HG03521 (cell line): ENCODE measurements around the gene MKRN2.
"Not testable (repeated sequence)": the region's sequence is repeated elsewhere in the genome, so short reads cannot be mapped to it uniquely, and the experiment has no call there.

Experiments used
- ATAC-seq: cut with Tn5 transposase; IDR thresholded peaks from one replicate; pipeline ENCODE4 v1.9.1; 2021; ENCODE audit warnings: mild to moderate bottlenecking, moderate library complexity; ENCODE audit not compliant: unreplicated experiment

Gene MKRN2

DNA sequence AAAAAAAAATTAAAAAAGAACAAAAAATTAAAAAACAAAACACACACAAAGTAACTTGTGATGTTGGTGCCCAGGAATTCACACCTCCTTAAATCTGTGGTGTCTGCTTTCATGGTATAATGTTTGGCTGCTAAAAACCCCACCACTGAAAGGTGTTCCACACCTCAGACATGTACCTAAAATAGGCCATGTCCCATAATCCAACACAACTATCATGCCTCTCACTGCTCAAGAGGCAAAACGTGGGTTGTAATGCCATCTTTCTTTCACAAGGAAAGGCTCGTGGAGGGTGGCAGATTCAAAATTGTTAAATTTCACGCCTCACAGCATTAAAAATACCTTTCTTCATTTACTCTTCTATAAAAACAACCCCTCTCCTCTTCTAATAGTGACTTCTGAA is 29.5 kb downstream of the MKRN2 start:
- ATAC-seq = no peak

DNA sequence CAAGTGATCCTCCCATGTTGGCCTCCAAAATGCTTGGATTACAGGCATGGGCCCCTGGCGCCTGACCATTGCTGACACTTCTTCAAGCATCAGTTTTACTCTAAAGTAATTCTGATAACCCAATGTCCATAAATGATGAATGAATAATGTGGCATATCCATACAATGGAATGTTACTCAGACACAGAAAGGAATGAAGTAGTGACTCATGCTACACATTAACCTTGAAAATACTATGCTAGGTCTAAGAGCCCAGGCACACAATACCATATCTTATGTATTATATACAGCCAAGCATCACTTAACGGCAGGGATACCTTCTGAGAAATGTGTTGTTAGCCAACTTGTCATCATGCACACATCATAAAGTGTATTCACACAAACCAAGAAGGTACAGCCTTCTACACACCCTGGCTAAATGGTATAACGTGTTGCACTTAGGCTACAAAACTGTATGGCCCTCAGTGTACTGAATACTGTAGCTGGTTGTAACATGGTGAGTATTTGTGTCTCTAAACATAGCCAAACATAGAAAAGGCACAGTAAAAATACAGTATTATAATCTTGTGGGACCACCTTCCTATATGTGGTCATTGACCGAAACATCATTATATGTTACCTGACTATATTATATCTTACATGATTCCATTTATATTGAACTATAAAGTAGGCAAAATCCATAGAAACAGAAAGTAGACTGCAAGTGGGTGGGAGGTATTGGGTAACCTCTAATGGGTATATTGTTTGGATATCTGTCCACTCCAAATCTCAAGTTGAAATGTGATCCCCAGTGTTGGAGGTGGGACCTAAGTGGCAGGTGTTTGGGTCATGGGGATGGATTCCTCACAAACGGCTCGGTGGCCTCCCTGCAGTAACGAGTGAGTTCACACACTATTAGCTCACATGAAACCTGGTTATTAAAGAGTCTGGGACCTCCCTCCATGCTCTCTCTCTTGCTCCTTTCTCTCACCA is 31.4 kb downstream of the MKRN2 start:
- no peak for ATAC-seq

DNA sequence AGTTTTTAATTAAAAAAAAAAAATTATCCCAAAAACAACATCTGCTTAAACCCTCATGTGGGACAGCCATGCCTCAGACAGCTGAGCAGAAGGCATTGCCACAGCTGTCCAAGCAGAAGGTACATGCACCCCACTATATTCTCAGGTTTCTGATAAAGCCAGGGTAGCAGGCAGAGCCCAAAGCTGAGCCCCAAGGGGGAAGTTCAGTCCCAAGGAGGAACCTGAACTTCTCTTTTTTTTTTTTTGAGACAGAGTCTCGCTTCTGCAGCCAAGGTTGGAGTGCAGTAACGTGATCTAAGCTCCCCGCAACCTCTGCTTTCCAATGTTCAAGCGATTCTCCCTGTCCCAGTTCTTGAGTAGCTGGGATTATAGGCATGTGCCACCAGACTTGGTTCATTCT is 33.2 kb downstream of the MKRN2 start:
- no peak for ATAC-seq

DNA sequence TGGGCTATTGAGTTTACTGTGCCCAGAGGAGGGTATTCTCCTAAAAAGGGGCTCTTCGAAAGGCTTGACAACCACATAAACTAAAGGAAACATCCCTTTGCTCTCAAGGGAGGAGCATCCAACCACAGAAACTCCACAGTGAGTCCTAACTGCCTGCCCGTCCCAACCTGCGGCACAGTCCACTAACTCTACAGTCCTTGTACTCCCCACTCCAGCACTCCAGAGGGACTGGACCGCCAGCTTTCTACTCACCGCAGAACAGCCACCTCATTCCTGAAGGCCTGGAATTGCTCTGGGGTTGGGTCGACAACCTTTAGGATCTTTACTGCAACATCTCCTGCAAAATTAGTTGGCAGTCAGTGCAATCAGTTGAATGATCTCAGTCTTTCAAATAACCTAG is 34.6 kb downstream of the MKRN2 start:
- ATAC-seq = no peak

DNA sequence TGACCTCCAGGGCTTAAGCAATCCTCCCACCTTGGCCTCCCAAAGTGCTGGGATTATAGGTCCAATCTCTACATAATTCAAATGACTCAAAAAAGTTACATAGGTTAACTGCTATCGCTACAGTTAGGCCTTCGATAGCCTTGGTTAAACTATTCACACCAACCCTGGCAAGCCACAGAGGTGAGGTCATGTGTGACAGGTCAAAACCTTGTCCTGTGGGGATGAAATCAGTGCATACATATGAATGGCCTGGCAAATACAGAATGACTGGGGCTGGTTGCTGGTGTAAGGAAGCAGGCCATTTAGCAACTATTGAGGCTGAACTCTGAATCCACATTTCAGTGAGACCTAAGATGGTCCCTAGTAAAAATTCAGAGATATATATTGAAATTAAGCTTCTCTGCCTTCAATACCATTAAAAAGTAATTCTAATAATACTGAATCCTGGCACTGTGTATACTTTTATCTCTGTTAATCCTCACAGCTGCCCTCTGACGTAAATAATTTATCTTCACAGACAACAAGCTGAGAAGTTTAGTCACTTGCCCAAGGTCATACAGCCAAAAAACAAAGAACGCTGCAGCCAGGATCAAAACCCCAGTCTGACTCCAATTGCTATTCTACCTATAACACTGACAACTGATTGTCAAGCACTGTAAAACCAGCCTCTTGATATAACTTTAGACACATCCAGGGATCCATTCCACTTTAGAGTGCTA is 35.3 kb downstream of the MKRN2 start:
- ATAC-seq = no peak

DNA sequence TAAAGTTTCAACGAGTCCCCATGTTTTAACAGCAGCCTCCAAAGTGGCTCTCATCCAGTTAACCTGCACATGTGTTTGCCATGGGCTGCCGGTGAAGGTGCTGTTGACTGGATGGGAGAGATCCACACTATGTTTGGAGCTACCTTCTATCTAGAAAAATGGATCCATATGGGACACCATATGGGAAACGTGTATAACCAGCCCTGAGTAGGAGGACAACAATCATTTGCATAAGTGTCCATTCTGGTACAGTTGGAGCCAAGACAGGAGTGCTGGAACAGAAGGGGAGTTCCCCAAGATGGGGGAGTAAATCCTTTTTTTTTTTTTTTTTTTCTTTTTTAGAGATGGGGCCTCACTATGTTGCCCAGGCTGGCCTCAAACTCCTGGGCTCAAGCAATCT is 36.6 kb downstream of the MKRN2 start:
- ATAC-seq = no peak

DNA sequence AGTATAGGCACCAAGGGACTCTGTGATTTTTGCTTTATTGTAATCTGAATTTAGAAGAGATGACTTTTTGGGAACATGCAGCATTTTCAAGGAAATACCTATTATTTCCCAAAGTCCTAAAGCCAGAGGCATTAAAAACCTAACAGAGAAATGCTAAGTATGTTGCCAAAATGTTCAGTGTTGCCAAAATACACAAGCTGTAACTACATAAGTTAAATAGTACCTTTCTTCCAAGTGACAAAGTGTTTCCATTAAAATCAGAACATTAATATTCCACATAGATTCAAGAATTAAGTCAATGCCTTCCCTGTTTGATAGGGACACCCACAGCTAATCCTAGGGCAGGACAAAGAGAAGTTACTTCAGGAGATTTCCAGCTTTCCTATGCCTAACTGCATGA is 42.0 kb downstream of the MKRN2 start:
- ATAC-seq = no peak

DNA sequence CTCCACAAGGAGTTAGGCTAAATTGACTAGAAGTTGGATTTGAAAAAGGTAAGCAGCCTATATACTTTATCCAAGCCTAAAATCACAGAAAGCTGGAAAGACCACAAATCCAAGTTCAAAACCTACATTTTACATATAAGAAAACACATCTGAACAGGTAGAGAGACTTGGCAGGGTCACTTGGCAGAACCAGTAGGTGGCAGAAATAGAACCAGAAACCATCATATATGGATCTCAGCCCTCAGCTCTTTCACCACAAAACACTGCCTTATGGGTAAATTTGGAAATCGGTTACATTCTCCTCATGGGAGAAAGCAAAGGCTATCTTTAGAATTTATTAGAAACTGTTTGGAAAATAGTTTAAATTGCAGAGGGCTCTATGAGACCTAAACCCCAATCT is 44.2 kb downstream of the MKRN2 start:
- ATAC-seq = no peak

DNA sequence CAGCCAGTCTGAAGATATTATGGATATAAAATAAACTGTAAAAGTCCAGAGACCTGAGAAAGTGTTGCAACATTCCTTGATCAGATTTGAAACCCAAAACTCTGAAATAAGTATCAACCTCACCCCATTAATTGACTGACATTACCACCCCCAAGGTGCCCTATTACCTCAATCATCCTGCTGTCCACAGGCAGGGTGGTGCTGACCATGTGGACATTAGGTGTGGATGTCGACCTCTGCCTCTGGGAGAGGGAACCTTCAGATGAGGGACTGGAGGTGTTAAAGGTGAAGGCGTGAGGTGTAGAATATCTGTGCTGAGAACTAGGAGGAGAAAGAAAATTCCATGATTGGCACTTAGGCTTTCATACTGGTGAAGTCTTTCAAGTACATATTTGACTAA is 47.1 kb downstream of the MKRN2 start:
- ATAC-seq = no peak

DNA sequence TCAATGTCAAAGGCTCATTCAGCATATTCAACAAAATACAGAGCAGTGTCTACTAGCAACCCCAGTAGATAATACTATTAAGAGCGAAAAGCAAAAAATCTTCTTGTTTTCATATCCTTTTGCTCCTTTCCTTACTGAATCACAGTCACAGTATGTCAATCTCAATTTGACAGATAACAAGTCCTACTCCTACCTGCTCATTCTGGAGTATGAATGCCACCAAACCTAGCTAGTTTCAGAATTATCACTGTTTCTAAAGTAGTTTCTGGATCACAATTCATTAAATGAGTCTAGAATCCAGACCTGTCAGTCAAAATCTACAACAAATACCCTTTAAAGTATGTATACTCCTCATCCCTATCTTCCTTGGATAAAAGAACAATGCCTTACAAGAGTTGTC is 51.5 kb downstream of the MKRN2 start:
- no peak for ATAC-seq

DNA sequence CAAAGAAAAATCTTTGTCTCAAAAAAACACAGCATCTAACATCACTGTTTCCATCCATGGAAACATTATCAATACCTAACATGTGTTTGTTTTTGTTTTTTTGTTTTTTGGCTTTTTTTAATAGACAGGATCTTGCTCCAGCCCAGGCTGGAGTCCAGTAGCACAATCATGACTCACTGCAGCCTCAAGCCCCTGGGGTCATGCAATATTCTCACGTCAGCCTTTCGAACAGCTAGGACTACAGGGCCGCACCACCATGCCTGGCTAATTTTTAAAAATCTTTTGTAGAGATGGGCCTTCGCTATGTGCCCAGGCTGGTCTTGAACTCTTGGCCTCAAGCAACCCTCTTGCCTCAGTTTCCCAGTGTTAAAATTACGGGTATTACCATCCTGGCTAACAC is 54.2 kb downstream of the MKRN2 start:
- ATAC-seq = no peak

DNA sequence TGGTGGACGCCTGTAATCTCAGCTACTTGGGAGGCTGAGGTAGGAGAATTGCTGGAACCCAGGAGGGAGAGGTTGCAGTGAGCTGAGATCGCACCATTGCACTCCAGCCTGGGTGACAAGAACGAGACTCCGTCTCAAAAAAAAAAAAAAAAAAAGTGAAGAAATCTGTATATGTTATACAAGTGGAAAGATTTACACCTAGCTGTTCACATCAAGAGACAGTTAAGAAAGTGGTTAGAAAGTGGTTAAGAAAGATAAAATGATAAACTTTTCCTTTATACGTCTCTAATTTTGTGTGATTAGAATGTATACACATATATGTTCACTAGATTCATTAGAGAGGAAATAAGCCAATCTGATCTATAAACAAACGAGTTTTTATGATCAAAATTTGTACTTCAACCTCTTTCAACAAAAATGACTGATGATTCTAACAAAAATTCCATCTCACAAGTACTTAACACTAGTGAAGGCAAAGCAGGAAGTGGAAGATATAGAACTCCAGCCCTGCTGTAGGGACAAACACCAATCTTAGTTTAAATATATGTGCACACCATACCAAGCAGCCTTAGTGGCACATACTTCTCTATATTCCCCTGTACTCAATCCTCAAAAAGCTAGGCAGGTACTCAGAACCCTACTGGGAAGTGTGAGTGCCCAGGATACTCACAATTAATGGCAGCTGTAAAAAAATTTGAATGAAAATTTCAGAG is 55.8 kb downstream of the MKRN2 start:
- ATAC-seq = no peak

DNA sequence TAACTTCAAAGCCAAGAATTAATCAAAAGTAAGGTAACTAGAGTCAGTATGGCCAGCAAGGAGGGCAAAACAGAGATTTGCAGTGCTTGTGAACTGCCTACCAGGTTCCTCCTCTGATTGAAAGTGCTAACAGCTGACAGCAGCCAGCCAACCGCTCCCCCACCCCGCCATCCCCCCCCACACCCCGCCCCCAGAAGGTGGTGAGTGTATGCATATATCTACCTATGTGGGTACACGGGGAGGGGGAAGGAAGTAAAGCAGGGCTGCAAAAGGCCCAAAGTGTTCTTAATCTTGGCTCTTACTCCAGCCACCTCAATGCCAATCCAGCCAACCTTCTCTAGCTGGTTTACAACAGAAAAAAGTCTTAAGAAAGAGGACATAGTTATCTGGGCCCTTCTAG is 56.4 kb downstream of the MKRN2 start:
- no peak for ATAC-seq

DNA sequence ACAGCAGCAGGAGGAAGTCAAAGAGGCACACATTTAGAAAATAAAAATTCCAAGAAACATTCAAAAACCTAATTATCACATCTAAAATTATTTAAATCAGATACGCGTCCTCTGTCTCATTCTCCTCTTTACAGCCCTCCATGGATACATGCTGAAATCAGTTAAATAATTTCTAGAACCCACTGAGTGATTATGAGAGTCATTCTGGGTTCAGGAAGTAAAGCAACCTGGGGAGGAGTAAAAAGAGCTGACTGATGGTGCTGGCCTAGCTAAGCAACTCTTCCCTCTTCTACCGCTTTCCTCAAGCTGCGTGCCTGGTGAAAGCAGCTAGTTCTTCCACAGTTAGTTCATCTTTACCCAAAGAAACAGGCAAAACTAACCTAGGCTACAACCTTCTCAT is 58.4 kb downstream of the MKRN2 start:
- no peak for ATAC-seq

DNA sequence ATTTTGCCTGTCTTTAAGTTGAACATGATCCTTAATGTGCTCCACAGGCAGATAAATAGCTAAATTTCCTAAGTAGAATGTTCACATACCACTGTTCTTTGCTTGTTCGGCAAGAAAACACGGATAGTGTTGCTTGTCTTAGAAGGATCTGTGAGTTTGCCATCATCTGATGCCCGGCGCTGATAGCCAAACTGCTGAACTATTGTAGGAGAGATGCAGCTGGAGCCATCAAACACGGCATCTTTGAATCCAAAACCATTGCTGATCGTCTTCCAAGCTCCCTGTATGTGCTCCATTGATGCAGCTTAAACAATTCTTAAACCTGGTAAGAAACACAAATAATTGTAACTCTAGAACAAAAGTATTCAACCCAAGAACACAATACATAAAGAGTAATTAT is 61.5 kb downstream of the MKRN2 start:
- no peak for ATAC-seq

DNA sequence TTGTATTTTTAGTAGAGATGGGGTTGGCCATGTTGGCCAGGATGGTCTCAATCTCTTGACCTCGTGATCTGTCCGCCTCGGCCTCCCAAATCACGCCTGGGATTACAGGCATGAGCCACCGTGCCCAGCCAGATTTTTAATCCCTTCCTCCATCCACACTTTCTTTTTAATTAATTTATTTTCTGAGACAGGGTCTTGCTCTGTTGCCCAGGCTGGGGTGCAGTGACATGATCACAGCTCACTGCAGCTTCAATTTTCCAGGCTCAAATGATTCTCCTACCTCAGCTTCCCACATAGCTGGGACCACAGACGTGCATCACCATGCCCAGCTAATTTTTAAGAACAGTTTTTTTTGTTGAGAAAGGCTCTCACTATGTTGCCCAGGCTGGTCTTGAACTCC is 63.4 kb downstream of the MKRN2 start:
- no peak for ATAC-seq

DNA sequence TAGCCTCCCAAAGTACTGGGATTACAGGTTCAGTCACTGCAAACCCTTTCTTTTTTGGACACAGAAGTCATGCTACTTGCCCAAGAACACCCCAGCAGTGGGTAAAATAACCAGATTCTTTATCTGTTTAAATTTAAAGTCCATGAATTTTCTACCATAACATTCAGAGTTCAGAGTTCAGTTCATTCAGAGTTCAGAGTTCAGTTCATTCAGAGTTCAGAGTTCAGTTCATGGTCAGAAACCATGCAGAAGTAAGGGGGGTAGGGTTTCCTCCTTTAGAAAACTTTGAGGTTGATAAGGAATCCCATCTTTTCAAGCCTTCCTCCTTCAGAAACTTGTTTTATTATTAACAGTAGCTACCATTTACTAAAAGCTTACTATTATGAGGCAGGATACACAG is 63.8 kb downstream of the MKRN2 start:
- ATAC-seq = no peak

DNA sequence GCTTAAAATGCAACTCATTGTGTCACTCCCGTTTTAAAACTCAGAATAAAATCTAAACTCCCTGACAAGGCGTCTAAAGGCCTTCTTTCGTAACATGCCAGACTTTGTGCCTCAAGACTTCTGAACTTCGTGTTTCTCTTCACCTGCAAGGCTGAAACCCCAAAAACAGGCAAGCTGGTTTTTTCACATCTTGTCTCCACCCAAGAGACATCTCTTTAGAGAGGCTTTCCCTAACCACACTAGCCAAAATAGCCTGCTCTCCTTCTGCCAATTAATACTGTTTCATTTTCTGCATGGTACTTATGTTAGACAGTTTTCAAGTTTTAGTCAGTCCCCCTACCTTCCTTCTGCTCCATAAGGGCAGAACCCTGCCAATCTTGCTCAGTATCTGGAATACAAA is 65.4 kb downstream of the MKRN2 start:
- ATAC-seq = no peak

DNA sequence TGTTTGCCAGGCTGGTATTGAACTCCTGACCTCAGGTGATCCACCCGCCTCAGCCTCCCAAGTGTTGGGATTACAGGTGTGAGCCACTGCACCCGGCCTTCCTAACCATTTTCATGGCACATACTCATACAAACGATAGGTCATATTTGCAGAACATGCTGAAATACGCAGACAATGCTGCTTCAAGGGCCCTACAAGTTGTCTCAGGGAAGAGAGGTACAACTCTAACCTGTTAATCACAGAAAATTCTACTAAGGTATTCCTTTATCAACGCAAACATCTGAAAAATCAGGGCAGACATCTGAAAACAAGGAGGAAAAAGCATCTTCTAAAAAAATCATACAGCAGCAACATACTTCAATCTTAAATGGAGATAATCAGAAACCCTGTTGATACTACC is 67.2 kb downstream of the MKRN2 start:
- ATAC-seq = no peak

DNA sequence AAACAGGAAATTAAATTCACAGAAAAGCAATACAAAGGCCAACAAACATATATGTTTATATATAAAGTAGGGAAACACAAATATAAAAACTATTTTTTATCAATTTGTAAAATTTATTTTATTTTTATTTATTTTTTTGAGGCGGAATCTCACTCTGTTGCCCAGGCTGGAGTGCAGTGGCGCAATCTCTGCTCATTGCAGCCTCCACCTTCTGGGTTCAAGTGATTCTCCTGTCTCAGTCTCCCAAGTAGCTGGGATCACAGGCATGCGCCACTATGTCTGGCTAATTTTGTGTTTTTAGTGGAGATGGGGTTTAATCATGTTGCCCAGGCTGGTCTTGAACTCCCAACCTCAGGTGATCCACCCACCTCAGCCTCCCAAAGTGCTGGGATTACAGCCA is 68.1 kb downstream of the MKRN2 start:
- not testable (repeated sequence) for ATAC-seq

DNA sequence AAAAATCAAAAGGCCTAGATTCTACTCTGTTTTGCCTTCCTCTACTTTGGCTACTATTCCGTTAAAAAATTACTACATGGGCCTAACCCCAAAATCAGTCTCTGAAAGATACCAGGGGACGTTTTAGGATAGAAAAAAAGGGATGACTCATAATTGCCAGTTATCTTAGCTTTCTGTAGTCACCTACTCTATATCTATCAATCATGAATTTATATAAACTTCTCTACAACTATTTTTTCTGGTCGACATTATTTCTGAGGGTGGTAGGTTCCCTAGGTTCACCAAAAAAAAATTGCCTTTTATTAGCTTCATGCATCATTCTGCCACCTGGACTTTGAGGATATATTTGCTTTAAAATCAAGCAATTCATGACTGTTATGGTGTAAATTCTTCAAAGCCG is 70.5 kb downstream of the MKRN2 start:
- ATAC-seq = no peak

DNA sequence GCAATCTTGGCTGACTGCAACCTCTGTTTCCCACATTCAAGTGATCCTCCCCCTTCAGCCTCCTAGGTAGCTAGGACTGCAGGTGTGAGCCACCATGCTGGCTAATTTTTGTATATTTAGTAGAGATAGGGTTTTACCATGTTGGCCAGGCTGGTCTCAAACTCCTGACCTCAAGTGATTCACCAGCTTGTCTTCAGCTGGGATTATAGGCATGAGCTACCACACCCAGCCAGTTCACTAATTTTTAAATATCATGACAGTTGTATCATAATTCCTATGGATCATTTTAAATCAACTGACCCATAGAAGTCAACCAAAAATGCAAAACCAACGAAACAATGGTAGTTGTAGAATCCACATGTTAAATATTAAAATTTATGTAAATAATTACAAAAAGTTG is 71.9 kb downstream of the MKRN2 start:
- no peak for ATAC-seq
